Heart right ventricle (tissue), 16 donors: ENCODE data around the gene BTAF1. TPM values are rescaled to one million over a fixed set of nuclear protein-coding genes. Genes with fewer than 3 reads are reported as not detected.

ENCODE experiments used
- ATAC-seq, 8 donors: fragments of 200-7000 bp; cut with Tn5 transposase; one replicate each; pipeline ENCODE4 v1.9.1; 2020; ENCODE audit warnings: mild to moderate bottlenecking in 8 of 8, moderate library complexity in 8 of 8, moderate number of reproducible peaks in 1 of 8
- DNase-seq, 2 donors: peaks; one replicate each; pipeline ENCODE4 v3.0.0-alpha.2; 2020
- H3K27ac ChIP-seq, 10 donors: fragments of 200-600 bp; sonication (generic) in 2 of 10; one replicate each; pipeline versions ENCODE4 v1.5.0 to v1.8.0; 2020 to 2022; ENCODE audit warnings: mild to moderate bottlenecking in 3 of 10
- H3K27me3 ChIP-seq, 7 donors: fragments of 200-600 bp; one replicate each; pipeline ENCODE4 v1.8.0; 2021 to 2022; ENCODE audit warnings: mild to moderate bottlenecking in 2 of 7
- H3K36me3 ChIP-seq, 9 donors: fragments of 200-600 bp; sonication (generic) in 1 of 9; one replicate each; pipeline versions ENCODE4 v1.5.0 to v1.8.0; 2020 to 2022; ENCODE audit warnings: mild to moderate bottlenecking in 2 of 9
- H3K4me1 ChIP-seq, 9 donors: fragments of 200-600 bp; sonication (generic) in 1 of 9; one replicate each; pipeline versions ENCODE4 v1.5.0 to v1.8.0; 2020 to 2022; ENCODE audit warnings: mild to moderate bottlenecking in 4 of 9
- H3K4me3 ChIP-seq, 10 donors: fragments of 200-600 bp; sonication (generic) in 2 of 10; one replicate each; pipeline versions ENCODE4 v1.5.0 to v1.8.0; 2020 to 2022; ENCODE audit warnings: mild to moderate bottlenecking in 7 of 10, moderate library complexity in 2 of 10
- H3K9me3 ChIP-seq, 11 donors: fragments of 200-600 bp in 10 of 11; sonication (generic) in 2 of 11; one replicate each; pipeline versions ENCODE4 v1.5.0 to v1.8.0; 2013 to 2022; ENCODE audit warnings: mild to moderate bottlenecking in 2 of 11, control low read depth in 1 of 11, moderate library complexity in 1 of 11
- CTCF ChIP-seq, 9 donors: fragments of 200-600 bp; sonication (generic) in 2 of 9; IDR thresholded peaks; one replicate each; pipeline versions ENCODE4 v1.5.0 to v1.8.0; 2021 to 2022; ENCODE audit warnings: antibody characterized with exemption in 9 of 9, mild to moderate bottlenecking in 5 of 9, moderate library complexity in 1 of 9
- WGBS, 2 donors: extraction: QIAGEN DNeasy Blood & Tissue Kit; methylation state at CpG; one replicate each; pipeline ENCODE4 v1.1.7; 2013; ENCODE audit warnings: inconsistent platforms in 1 of 2; 5-methylcytosine and 5-hydroxymethylcytosine counted together
- intact Hi-C, 10 donors: fragments of 100-400 bp; cut with DNase I; formaldehyde crosslinking; loops; one replicate each; pipeline versions ENCODE4 v1.11.1 to v1.14.2; 2022
- polyA plus RNA-seq, 2 donors: library from polyadenylated mRNA; stranded (reverse); fragments of 200-250 nt; gene quantifications; one replicate each; pipeline ENCODE4 v1.2.3, GENCODE V29; 2013
- total RNA-seq, 10 donors: library from RNA; stranded (reverse); fragmentation: NEBNext Ultra II Directional in 3 of 10; extraction: Animal tissue kit (Norgen Biotek cat#: 25700) in 3 of 10; gene quantifications; one replicate each; pipeline versions ENCODE4 v1.2.1 to v1.2.4, GENCODE V29; 2021 to 2023
- donor health status: Arrhythmogenic right ventricular cardiomyopathy.
- donor health status: ischemic (EF 13 %, LVEDD 7.1; RV severe dilation, severe dysfunction).
- donor health status: healthy with polysubstance abuse.
- donor health status: DM: no; HTN: yes; CAD: no.
- donor health status: DM: no; HTN: no; CAD: no.
- donor health status: ischemic (EF 25% LVEDD 6.9; RV normal size, moderate dysfunction).
- donor health status: ischemic (EF 25% LVEDD 5.7; RV mildly dilated, moderate dysfunction).
- donor health status: healthy.
- donor health status: DM: yes; HTN: yes; CAD: no.
- donor health status: Ischemic cardiomyopathy.
- donor health status: ischemic (EF 35%, LVEDD 5.7; RV mildly dilated, moderate dysfunction).
- donor health status: nonischemic (EF 11% LVEDD 7.7; RV severe dilation, severe dysfunction).
- donor health status: DM: yes; HTN: yes; CAD: no.
- donor health status: PGD.
- donor health status: ischemic (EF 29% LVEDD 5.4; RV normal size, mild dysfunction).
- donor health status: nonischemic (EF 23%, LVEDD 6.1; RV moderate dilation, normal function).

Gene BTAF1
- total and polyA plus RNA-seq, 12 donors, result 4.3 to 14.7 (median 12.2) TPM

GRCh38 chr10:92001581-92001980 is 78.0 kb downstream of the BTAF1 start:
- H3K36me3 ChIP-seq, result peaks cover 0 to 93% (median 29%) of the 10 kb centered on the region in 9 donors
- no peak overlapping the region for H3K4me3 ChIP-seq
- no peak overlapping the region for H3K27ac ChIP-seq
- no peaks in the 10 kb centered on the region for H3K27me3 ChIP-seq
- intact Hi-C loops, result no loop called here
- 94 to 99% methylated on average over 3 of the region's 3 CpGs for WGBS, 2 donors
- H3K9me3 ChIP-seq, result peaks cover 0 to 11% (median 0%) of the 10 kb centered on the region in 11 donors
- no peak for TF ChIP-seq CTCF (IDR thresholded peaks at IDR 0.05)
- no peaks in the 10 kb centered on the region for H3K4me1 ChIP-seq
- ATAC-seq (no peak), DNase-seq (no peak)

- H3K27ac ChIP-seq, result no peak overlapping the region
- TF ChIP-seq CTCF (IDR thresholded peaks at IDR 0.05), result no peak
- no peak overlapping the region for H3K4me3 ChIP-seq
- no peaks in the 10 kb centered on the region for H3K27me3 ChIP-seq
- H3K36me3 ChIP-seq, result peaks cover 0 to 92% (median 29%) of the 10 kb centered on the region in 9 donors
- no peak for ATAC-seq
- DNase-seq, result no peak
- 97 to 99% methylated on average over 2 of the region's 2 CpGs for WGBS, 2 donors
- no peaks in the 10 kb centered on the region for H3K4me1 ChIP-seq
- H3K9me3 ChIP-seq, result peaks cover 0 to 11% (median 0%) of the 10 kb centered on the region in 11 donors
- intact Hi-C loops, result no loop called here
Observed at GRCh38 chr10:92001995-92002394, 78.4 kb downstream of the BTAF1 start.

- no peaks in the 10 kb centered on the region for H3K27me3 ChIP-seq
- intact Hi-C loops, result no loop called here
- no peak overlapping the region for H3K27ac ChIP-seq
- H3K9me3 ChIP-seq, result peaks cover 0 to 11% (median 0%) of the 10 kb centered on the region in 11 donors
- H3K4me3 ChIP-seq, result no peak overlapping the region
- WGBS, 2 donors, result 71 to 78% methylated on average over 2 of the region's 2 CpGs
- no peak for TF ChIP-seq CTCF (IDR thresholded peaks at IDR 0.05)
- peaks cover 0 to 91% (median 29%) of the 10 kb centered on the region in 9 donors for H3K36me3 ChIP-seq
- DNase-seq (no peak), ATAC-seq (no peak)
- H3K4me1 ChIP-seq, result no peaks in the 10 kb centered on the region
Observed at GRCh38 chr10:92003258-92003657, 79.7 kb downstream of the BTAF1 start.

DNA sequence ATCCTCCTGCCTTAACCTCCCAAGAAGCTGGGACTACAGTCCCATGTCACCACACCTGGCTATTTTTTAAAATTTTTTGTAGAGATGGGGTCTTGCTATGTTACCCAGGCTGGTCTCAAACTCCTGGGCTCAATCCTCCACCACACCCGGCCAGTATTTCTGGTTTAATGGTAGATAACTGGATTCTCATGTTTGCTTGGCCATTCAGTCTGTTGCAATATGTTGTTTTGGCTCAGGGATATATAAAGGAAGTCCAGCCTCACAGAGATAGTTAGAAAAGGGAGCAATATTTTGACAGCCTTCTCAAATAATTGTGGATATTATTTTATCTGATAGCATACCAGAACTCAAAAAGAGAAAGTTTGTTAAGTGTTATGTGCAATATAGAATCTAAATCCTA is 82.4 kb downstream of the BTAF1 start:
- ATAC-seq, result no peak
- Histone ChIP-seq H3K36me3 (peaks cover 0 to 90% (median 22%) of the 10 kb centered on the region in 9 donors), H3K9me3 (peaks cover 0 to 11% (median 0%) of the 10 kb centered on the region in 11 donors), H3K4me1 (no peaks in the 10 kb centered on the region), H3K4me3 (no peak overlapping the region), H3K27ac (no peak overlapping the region), H3K27me3 (no peaks in the 10 kb centered on the region)
- intact Hi-C loops, result no loop called here
- 91 to 100% methylated on average over 1 of the region's 1 CpG for WGBS, 2 donors
- DNase-seq, result no peak
- TF ChIP-seq CTCF (IDR thresholded peaks at IDR 0.05), result no peak
